Kidney tubule cell (primary cell): ENCODE results near the gene SON.
"Not testable (repeated sequence)": the region's sequence is repeated elsewhere in the genome, so short reads cannot be mapped to it uniquely, and the experiment has no call there.

ENCODE experiments used
- DNase-seq: peaks from one replicate; pipeline ENCODE4 v3.0.0-alpha.2; 2018; ENCODE audit warnings: low spot score

SON gene

GRCh38 chr21:33578959-33579542 lies 36.2 kb downstream of the SON start:
- peak; percentile 39 for DNase-seq

DNA sequence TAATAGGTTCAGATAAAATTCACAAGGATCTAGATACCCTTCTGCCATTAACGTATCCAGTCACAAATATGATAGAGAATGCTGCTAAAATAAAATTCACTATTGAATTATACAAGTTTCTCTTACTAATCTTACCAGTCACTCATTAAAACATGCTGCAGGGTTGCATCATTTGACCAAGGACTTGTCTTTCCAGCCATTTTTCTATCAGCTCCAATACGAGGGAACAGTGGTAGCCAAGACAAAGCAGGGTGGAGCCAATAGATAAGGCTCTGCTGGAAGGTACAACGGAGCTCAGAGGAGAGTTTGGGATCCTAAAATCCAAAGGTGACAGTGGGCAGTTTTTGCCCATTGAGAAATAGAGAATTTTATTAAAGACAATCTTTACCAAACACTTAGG lies 41.6 kb downstream of the SON start:
- no peak for DNase-seq

DNA sequence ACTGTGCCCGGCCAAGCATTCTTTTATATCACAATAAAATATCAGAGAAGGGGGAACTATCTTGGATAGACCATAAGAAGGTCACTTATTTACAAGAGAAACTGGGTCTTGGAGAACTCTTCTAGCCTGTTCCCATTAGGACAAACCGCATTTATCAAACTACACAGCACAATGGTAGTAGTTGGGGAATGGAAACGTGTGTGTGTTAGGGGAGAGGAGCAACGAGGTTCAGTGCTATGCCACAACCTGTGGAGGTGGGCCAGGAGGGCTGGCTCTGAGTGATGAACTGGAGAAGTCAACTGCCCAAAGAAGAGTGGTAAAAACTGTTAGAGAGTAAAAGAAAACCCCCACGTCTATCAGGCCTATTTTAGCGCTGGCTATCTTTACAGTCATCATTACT lies 44.1 kb downstream of the SON start:
- DNase-seq, result no peak

GRCh38 chr21:33587792-33588484 lies 45.1 kb downstream of the SON start:
- DNase-seq, result peak; percentile 38

- DNase-seq, result peak; percentile 90
Measured at GRCh38 chr21:33588485-33589335, 45.9 kb downstream of the SON start, which contains the start of gene DONSON. DONSON (minus strand) TSS chr21:33588684; CDS start chr21:33588641, 43 bp downstream.

DNA sequence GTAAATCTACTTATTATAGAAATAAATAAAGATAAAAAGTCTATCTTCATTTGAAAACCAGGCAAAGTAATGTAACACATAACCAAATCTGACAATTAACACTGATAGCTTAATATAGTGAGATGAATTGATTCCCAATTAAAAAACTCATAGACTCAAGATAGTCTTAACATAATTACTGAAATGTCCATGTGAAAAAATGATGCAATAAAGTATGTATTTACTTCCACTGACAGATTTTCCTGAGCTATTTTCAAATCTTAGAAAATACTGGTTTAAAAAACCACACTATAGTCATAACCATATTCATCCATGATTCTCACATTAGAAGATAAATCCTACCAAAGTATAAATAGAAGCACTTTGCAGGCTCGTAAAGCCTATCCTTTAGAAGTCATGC lies 55.2 kb downstream of the SON start:
- no peak for DNase-seq

- DNase-seq, result no peak
Measured at GRCh38 chr21:33608559-33608958, 65.7 kb downstream of the SON start.

GRCh38 chr21:33611006-33611744 lies 68.3 kb downstream of the SON start:
- DNase-seq, result no peak

GRCh38 chr21:33617565-33617964 lies 74.7 kb downstream of the SON start:
- DNase-seq, result not testable (repeated sequence)

DNA sequence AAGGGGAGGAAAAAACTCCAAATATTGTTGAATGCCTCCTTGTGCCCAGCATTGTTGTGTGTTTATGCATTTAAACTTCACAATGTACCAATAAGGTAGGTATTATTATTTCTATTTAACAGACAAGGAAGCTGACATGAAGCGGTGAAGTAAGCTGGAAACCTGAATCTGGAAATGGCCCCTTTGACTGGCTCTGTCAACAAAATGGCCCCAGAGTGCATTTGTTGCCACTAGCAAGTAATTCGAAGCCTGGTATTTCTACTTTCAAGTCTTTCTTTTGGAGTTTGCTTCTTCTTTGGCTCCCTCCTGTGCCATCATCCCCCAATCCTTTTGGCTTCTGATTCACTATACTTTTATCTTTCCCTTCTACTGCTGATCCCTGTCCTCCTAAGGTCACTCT lies 75.6 kb downstream of the SON start:
- no peak for DNase-seq

DNA sequence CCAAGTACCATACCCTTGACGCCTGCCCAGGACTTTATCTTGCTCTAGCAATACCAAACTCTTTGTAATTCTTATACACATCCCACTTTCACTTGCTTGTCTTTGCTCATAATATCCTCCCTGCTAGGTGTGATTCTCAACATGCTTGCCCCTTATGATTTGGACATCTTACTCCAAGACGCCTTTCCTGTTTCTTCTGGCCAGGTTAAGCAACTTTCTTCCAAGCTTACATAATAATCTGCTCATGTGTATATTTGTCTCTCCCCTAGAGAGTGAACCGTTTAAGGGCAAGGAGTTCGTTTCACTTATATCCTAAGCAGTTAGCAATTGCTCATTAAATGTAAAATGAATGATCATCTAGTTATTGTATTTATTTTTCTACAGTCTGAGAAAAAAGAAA lies 76.9 kb downstream of the SON start:
- no peak for DNase-seq

GRCh38 chr21:33622253-33622652 lies 79.4 kb downstream of the SON start:
- no peak for DNase-seq

DNA sequence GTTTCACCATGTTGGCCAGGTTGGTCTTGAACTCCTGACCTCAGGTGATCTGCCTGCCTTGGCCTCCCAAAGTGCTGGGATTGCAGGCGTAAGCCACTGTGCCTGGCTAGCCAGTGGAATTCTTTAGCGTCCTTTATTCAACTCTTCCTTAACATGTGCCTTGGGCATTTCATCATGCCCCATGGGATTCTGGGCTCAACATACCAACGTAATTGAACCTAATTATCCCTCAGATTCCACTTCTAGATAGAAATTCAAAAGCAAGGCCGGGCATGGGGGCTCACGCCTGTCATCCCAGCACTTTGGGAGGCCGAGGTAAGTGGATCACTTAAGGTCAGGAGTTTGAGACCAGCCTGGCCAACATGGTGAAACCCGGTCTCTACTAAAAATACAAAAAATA lies 83.3 kb downstream of the SON start:
- DNase-seq, result not testable (repeated sequence)
